KMS-11 (cell line): ENCODE results near the gene CYBA.

Experiments used
- H2AFZ ChIP-seq: fragments of 200-600 bp; sonication (generic); 2 replicates; pipeline ENCODE4 v1.6.1; 2016; ENCODE audit warnings: antibody characterized with exemption, mixed run types, low read depth
- H3K27ac ChIP-seq: fragments of 200-600 bp; sonication (generic); 2 replicates; pipeline ENCODE4 v1.6.1; 2016; ENCODE audit warnings: mild to moderate bottlenecking, mixed run types
- H3K27me3 ChIP-seq: fragments of 200-600 bp; sonication (generic); 2 replicates; pipeline ENCODE4 v1.6.1; 2017; ENCODE audit warnings: mild to moderate bottlenecking, low read depth, mixed run types, moderate library complexity; ENCODE audit not compliant: insufficient read depth
- H3K36me3 ChIP-seq: fragments of 200-600 bp; sonication (generic); 2 replicates; pipeline ENCODE4 v1.6.1; 2017; ENCODE audit warnings: mild to moderate bottlenecking, mixed run types; ENCODE audit not compliant: insufficient read depth
- H3K4me1 ChIP-seq: fragments of 200-600 bp; sonication (generic); 2 replicates; pipeline ENCODE4 v1.6.1; 2016; ENCODE audit warnings: mild to moderate bottlenecking, low read depth, mixed run types; ENCODE audit not compliant: poor library complexity, severe bottlenecking
- H3K4me2 ChIP-seq: fragments of 200-600 bp; sonication (generic); 2 replicates; pipeline ENCODE4 v1.7.0; 2016; ENCODE audit warnings: mild to moderate bottlenecking, mixed run types
- H3K4me3 ChIP-seq: fragments of 200-600 bp; sonication (generic); IDR thresholded peaks from 2 replicates; pipeline ENCODE4 v1.6.1; 2017; ENCODE audit warnings: low read depth, low read length, mixed read lengths; ENCODE audit not compliant: insufficient read depth
- H3K79me2 ChIP-seq: fragments of 200-600 bp; sonication (generic); 2 replicates; pipeline ENCODE4 v1.6.1; 2016; ENCODE audit warnings: low read depth, mixed run types; ENCODE audit not compliant: insufficient read depth
- H3K9ac ChIP-seq: fragments of 200-600 bp; sonication (generic); 2 replicates; pipeline ENCODE4 v1.6.1; 2016; ENCODE audit warnings: mild to moderate bottlenecking, mixed run types
- H4K20me1 ChIP-seq: fragments of 200-600 bp; sonication (generic); 2 replicates; pipeline ENCODE4 v1.6.1; 2016; ENCODE audit warnings: mild to moderate bottlenecking, mixed run types; ENCODE audit not compliant: insufficient read depth
- TF ChIP-seq, protein P1 (sequence below): fragments of 200-600 bp; sonication (generic); conservative IDR thresholded peaks from 2 replicates; pipeline ENCODE4 v1.6.1; 2017; ENCODE audit warnings: low read depth, mild to moderate bottlenecking, antibody characterized with exemption, low read length, moderate library complexity, mixed read lengths

Gene CYBA

GRCh38 chr16:88695218-88695617 is 44.4 kb upstream of the CYBA start:
- Histone ChIP-seq H3K4me1 (peaks cover 8% of the 10 kb centered on the region), H3K27ac (no peak overlapping the region), H3K27me3 (peaks cover 8% of the 10 kb centered on the region; the same call in 1 of the 2 replicates), H3K4me2 (no peak overlapping the region), H3K4me3 (no peak overlapping the region), H3K9ac (no peak overlapping the region), H3K36me3 (no peaks in the 10 kb centered on the region), H2AFZ (no peak overlapping the region), H3K79me2 (no peaks in the 10 kb centered on the region), H4K20me1 (no peaks in the 10 kb centered on the region)
- TF ChIP-seq, protein P1, sequence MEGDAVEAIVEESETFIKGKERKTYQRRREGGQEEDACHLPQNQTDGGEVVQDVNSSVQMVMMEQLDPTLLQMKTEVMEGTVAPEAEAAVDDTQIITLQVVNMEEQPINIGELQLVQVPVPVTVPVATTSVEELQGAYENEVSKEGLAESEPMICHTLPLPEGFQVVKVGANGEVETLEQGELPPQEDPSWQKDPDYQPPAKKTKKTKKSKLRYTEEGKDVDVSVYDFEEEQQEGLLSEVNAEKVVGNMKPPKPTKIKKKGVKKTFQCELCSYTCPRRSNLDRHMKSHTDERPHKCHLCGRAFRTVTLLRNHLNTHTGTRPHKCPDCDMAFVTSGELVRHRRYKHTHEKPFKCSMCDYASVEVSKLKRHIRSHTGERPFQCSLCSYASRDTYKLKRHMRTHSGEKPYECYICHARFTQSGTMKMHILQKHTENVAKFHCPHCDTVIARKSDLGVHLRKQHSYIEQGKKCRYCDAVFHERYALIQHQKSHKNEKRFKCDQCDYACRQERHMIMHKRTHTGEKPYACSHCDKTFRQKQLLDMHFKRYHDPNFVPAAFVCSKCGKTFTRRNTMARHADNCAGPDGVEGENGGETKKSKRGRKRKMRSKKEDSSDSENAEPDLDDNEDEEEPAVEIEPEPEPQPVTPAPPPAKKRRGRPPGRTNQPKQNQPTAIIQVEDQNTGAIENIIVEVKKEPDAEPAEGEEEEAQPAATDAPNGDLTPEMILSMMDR, result no peak

DNA sequence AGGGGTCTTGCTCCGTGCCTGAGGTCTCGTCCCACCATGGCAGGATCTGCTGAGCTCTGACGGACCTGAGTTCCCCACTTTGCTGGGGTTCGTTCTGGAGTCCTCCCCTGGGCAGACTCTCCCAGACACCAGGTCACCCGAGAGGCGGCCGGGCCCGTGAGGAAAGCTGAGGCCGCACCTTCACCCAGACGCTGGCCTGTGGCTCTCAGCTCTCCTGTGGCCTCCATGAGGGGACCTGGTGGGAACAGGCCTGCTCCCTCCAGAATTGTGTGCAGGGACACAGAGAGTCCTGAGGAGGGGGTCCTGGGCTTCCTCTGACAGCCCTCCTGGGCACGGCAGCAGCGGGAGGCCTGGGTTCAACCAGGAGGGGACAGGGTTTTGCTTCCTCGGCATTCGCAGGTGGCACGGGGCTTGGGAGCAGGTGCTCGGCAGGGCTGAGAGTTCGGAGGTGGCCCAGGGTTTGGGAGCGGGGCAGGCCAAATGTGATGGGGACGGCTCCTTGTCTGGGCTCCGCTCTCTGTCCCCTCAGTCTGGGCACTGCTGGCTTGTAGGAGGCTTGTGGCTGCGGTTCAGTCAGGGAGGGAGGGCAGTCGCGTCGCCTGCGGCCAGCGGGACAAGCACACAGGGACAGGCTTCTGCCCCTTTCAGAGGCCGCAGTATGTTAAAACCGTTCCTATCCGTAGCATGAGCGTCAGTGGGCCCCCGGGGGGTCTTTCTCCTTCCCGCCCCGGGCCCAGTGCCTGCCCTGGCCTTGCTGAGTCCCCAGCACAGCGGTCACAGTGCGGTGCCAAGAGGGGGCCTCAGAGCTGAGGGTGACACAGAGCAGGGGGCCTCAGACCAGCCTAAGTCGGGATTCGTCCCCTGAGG is 43.6 kb upstream of the CYBA start:
- H3K27me3 ChIP-seq, result peaks cover 9% of the 10 kb centered on the region; the same call in 1 of the 2 replicates
- no peaks in the 10 kb centered on the region for H4K20me1 ChIP-seq
- H3K9ac ChIP-seq, result no peak overlapping the region
- H3K36me3 ChIP-seq, result no peaks in the 10 kb centered on the region
- H3K27ac ChIP-seq, result no peak overlapping the region
- H3K4me2 ChIP-seq, result no peak overlapping the region
- no peak overlapping the region for H3K4me3 ChIP-seq
- no peak overlapping the region for H2AFZ ChIP-seq
- no peaks in the 10 kb centered on the region for H3K79me2 ChIP-seq
- TF ChIP-seq, protein P1, result no peak
- peaks cover 6% of the 10 kb centered on the region for H3K4me1 ChIP-seq

DNA sequence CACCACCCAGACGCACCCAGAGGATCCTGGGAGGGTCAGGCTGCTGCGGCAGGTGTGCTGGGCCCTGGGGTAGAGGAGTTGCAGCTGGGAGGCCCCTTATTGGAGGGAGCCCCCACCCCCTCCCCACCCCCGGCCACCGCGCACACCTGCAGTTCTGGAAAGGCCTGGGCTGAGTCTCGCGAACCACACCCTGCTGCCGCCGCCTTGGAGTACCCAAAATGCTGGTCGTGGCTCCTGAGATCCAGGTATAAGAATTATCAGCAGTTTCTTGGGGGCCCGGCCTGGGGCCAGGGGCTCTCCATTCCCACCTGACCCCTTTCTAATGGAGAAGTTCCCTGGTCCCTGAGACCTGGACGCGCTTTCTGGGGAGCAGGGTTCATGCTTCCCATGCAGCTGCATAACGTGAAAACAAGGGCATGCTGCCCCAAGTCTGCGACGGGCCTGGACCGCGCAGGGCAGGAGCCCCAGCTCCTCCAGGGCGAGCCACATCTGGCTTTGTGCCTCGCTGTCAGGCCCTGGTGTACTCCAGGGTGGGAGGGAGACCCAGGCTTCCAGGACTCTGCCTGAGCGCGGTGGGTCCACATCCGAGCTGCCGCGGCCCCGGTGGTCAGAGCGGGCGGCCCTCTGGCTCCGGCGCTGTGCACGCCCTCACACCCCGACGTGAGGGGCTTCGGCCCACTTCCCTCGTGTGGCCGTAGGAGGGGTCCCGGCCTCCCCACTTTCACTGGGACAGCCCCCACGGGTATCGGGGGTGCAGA is 42.7 kb upstream of the CYBA start:
- TF ChIP-seq, protein P1, result no peak
- no peak overlapping the region for H3K9ac ChIP-seq

DNA sequence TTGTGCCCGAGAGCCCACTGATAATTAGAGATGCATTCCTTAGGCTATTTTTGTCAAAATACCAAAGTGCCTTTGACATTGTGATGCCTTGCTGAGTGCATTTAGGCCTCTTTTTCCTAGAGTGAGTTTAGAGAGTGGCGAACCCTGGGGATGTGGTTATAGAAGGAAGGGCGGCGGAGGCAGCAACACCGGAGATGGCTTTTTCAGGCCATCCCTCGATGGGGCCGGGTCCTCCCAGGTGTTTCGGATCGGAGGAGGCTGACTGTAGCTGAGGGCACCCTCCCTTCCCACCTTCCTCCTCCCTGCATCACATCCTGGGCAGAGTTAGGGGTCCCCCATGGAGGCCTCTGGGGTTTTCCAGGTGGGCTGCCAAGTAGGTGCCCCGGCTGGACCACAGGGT is 42.0 kb upstream of the CYBA start:
- peaks cover 6% of the 10 kb centered on the region for H3K4me1 ChIP-seq
- H3K27ac ChIP-seq, result no peak overlapping the region
- no peak overlapping the region for H3K4me2 ChIP-seq
- H3K9ac ChIP-seq, result no peak overlapping the region
- H3K4me3 ChIP-seq, result no peak overlapping the region
- TF ChIP-seq, protein P1, result no peak
- no peaks in the 10 kb centered on the region for H3K79me2 ChIP-seq
- H3K27me3 ChIP-seq, result peaks cover 17% of the 10 kb centered on the region; the same call in 1 of the 2 replicates
- no peaks in the 10 kb centered on the region for H4K20me1 ChIP-seq
- no peaks in the 10 kb centered on the region for H3K36me3 ChIP-seq
- no peak overlapping the region for H2AFZ ChIP-seq

More for the DNA sequence above, 42.7 kb upstream of the CYBA start:
- Histone ChIP-seq H2AFZ (no peak overlapping the region), H3K27me3 (peaks cover 12% of the 10 kb centered on the region; the same call in 1 of the 2 replicates), H3K4me3 (no peak overlapping the region), H3K79me2 (no peaks in the 10 kb centered on the region), H3K36me3 (no peaks in the 10 kb centered on the region), H3K4me2 (no peak overlapping the region), H4K20me1 (no peaks in the 10 kb centered on the region), H3K27ac (no peak overlapping the region), H3K4me1 (peaks cover 6% of the 10 kb centered on the region)
